Karpas-422 (cell line): ENCODE data around the gene SFRP5. TPM values are rescaled to one million over a fixed set of nuclear protein-coding genes. Genes with fewer than 3 reads are reported as not detected.

Experiments used
- DNase-seq: peaks from one replicate; pipeline ENCODE4 v3.0.0-alpha.2; 2015
- H2AFZ ChIP-seq: fragments of 200-600 bp; sonication (generic); 2 replicates; pipeline ENCODE4 v1.6.1; 2014; ENCODE audit warnings: antibody characterized with exemption, low read length, mixed read lengths
- H3K27ac ChIP-seq: fragments of 200-600 bp; sonication (generic); 2 replicates; pipeline ENCODE4 v1.5.1; 2014; ENCODE audit warnings: mild to moderate bottlenecking, low read length, moderate library complexity
- H3K27me3 ChIP-seq: fragments of 200-600 bp; sonication (generic); 2 replicates; pipeline ENCODE4 v1.6.1; 2014; ENCODE audit warnings: low read length, mixed read lengths
- H3K36me3 ChIP-seq: fragments of 200-600 bp; sonication (generic); 2 replicates; pipeline ENCODE4 v1.6.1; 2014; ENCODE audit warnings: low read length, mixed read lengths; ENCODE audit not compliant: insufficient read depth
- H3K4me1 ChIP-seq: fragments of 200-600 bp; sonication (generic); 2 replicates; pipeline ENCODE4 v1.6.1; 2014; ENCODE audit warnings: mild to moderate bottlenecking, low read length, mixed read lengths
- H3K4me2 ChIP-seq: fragments of 200-600 bp; sonication (generic); 2 replicates; pipeline ENCODE4 v1.6.1; 2014; ENCODE audit warnings: low read length, low read depth, mild to moderate bottlenecking; ENCODE audit not compliant: poor library complexity, severe bottlenecking
- H3K4me3 ChIP-seq: fragments of 200-600 bp; sonication (generic); 2 replicates; pipeline ENCODE4 v1.5.1; 2014; ENCODE audit warnings: mild to moderate bottlenecking, antibody characterized with exemption, low read length, mixed read lengths
- H3K79me2 ChIP-seq: fragments of 200-600 bp; sonication (generic); 2 replicates; pipeline ENCODE4 v1.6.1; 2014; ENCODE audit warnings: mild to moderate bottlenecking, low read length, mixed read lengths
- H3K9ac ChIP-seq: fragments of 200-600 bp; sonication (generic); 2 replicates; pipeline ENCODE4 v1.6.0; 2014; ENCODE audit warnings: low read length
- H3K9me2 ChIP-seq: fragments of 200-600 bp; sonication (generic), shearing (Covaris generic); replicated peaks from 2 replicates; pipeline ENCODE4 v1.6.0; 2014; ENCODE audit warnings: mild to moderate bottlenecking, low read length, moderate library complexity; ENCODE audit not compliant: insufficient read depth
- H3K9me3 ChIP-seq: fragments of 300-700, 200-600 bp; sonication (generic); 2 replicates; pipeline ENCODE4 v1.6.1; 2014; ENCODE audit warnings: low read length, mixed read lengths
- H4K20me1 ChIP-seq: fragments of 200-600 bp; sonication (generic); 2 replicates; pipeline ENCODE4 v1.6.1; 2014; ENCODE audit warnings: mild to moderate bottlenecking, antibody characterized with exemption, low read length, low read depth; ENCODE audit not compliant: insufficient read depth
- total RNA-seq: library from RNA; depleted of rRNA; stranded (reverse); fragments of >200 nt; shearing (Covaris generic); gene quantifications from 2 replicates; pipeline ENCODE4 v1.2.3, GENCODE V29; 2014; ENCODE audit warnings: low replicate concordance

Gene SFRP5
- total RNA-seq, 1 experiment from 2014 or later: not detected

GRCh38 chr10:97757471-97757870 is 14.3 kb downstream of the SFRP5 start:
- Histone ChIP-seq H3K9me2 (no peaks in the 10 kb centered on the region), H3K27me3 (no peaks in the 10 kb centered on the region), H3K9me3 (no peaks in the 10 kb centered on the region), H3K9ac (no peak overlapping the region), H3K79me2 (no peaks in the 10 kb centered on the region), H3K4me3 (no peak overlapping the region), H3K27ac (no peak overlapping the region), H3K36me3 (no peaks in the 10 kb centered on the region), H3K4me2 (no peak overlapping the region), H2AFZ (no peak overlapping the region), H3K4me1 (no peaks in the 10 kb centered on the region), H4K20me1 (no peaks in the 10 kb centered on the region)
- no peak for DNase-seq

GRCh38 chr10:97755718-97756117 is 16.1 kb downstream of the SFRP5 start:
- Histone ChIP-seq H3K9ac (no peak overlapping the region), H3K4me2 (no peak overlapping the region), H3K79me2 (no peaks in the 10 kb centered on the region), H3K9me2 (no peaks in the 10 kb centered on the region), H3K9me3 (no peaks in the 10 kb centered on the region), H3K4me1 (no peaks in the 10 kb centered on the region), H3K27ac (no peak overlapping the region), H2AFZ (no peak overlapping the region), H4K20me1 (no peaks in the 10 kb centered on the region), H3K27me3 (no peaks in the 10 kb centered on the region), H3K36me3 (no peaks in the 10 kb centered on the region), H3K4me3 (no peak overlapping the region)
- no peak for DNase-seq

DNA sequence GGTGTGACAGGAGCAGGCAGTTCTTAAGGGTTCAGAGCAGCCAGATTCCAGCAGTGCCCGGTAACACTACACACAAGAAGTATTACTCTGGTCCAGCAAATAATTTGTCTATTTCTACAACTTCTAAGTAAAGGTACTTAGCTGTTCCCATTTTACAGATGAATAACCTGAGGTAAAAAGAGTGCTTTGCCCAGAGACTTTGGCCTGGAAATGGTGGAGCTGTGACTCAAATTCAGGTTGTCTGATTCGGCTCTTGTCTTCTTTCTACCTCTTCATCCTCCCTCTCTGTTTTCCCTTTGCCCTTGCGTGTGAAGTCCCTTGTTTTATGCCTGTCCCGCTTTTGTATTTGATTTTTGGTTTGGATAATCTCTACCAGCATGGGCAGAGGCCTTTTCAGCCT is 17.1 kb downstream of the SFRP5 start:
- H3K79me2 ChIP-seq: no peaks in the 10 kb centered on the region
- no peaks in the 10 kb centered on the region for H3K36me3 ChIP-seq
- H3K4me3 ChIP-seq: no peak overlapping the region
- DNase-seq: no peak
- no peaks in the 10 kb centered on the region for H3K9me3 ChIP-seq
- no peak overlapping the region for H3K9ac ChIP-seq
- no peaks in the 10 kb centered on the region for H3K4me1 ChIP-seq
- no peak overlapping the region for H3K27ac ChIP-seq
- no peaks in the 10 kb centered on the region for H3K27me3 ChIP-seq
- no peak overlapping the region for H3K4me2 ChIP-seq
- no peaks in the 10 kb centered on the region for H3K9me2 ChIP-seq
- no peaks in the 10 kb centered on the region for H4K20me1 ChIP-seq
- H2AFZ ChIP-seq: no peak overlapping the region

DNA sequence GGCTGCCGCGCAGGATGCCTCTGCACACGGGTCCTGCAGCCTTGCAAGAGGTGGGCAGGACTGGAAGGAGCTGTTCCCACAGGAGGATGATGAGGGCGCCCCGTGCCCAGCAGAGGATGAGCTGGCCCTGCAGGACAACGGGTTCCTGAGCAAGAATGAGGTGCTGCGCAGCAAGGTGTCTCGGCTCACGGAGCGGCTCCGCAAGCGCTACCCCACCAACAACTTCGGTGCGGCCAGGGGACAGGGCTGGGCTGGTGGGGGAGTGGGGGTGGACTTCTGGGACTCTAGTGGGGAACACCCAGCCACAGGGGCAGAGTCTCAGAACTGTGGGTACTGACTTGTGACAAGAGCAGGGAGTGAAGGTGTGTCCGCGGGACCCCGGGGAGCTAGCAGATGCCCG is 18.8 kb downstream of the SFRP5 start:
- Histone ChIP-seq H3K79me2 (no peaks in the 10 kb centered on the region), H3K4me2 (no peak overlapping the region), H3K9me2 (no peaks in the 10 kb centered on the region), H3K4me3 (no peak overlapping the region), H3K9me3 (no peaks in the 10 kb centered on the region), H3K27ac (no peak overlapping the region), H3K9ac (no peak overlapping the region), H3K4me1 (no peaks in the 10 kb centered on the region), H3K27me3 (no peaks in the 10 kb centered on the region), H2AFZ (no peak overlapping the region), H3K36me3 (no peaks in the 10 kb centered on the region), H4K20me1 (no peaks in the 10 kb centered on the region)
- no peak for DNase-seq

DNA sequence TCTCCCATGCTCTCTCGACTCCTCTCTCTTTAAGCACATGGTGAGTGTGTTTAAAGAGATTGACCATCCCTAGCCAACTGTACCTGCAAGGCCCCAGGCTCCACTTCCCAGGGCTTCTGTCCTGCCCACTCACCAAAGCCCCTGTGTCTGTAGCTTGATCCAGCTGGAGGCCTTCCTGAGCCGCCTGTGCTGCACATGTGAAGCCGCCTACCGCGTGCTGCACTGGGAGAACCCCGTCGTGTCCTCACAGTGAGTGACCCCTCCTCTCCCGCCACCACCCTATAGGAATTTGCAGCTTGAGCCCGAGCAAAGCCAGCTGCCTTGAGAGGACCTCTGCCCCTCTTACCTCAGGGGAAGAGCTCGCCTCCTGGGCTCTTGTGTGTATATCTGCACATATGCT is 23.7 kb downstream of the SFRP5 start:
- H3K36me3 ChIP-seq: 0 out of 2 replicates have a peak, but pooled peaks cover 2% of the 10 kb centered on the region
- no peaks in the 10 kb centered on the region for H4K20me1 ChIP-seq
- H3K4me3 ChIP-seq: no peak overlapping the region
- peaks cover 6% of the 10 kb centered on the region for H3K79me2 ChIP-seq
- H3K4me2 ChIP-seq: no peak overlapping the region
- no peaks in the 10 kb centered on the region for H3K4me1 ChIP-seq
- no peak overlapping the region for H3K9ac ChIP-seq
- H3K9me3 ChIP-seq: no peaks in the 10 kb centered on the region
- no peaks in the 10 kb centered on the region for H3K27me3 ChIP-seq
- DNase-seq: no peak
- no peaks in the 10 kb centered on the region for H3K9me2 ChIP-seq
- no peak overlapping the region for H3K27ac ChIP-seq
- H2AFZ ChIP-seq: no peak overlapping the region

- Histone ChIP-seq H3K9me3 (no peaks in the 10 kb centered on the region), H3K4me3 (no peak overlapping the region), H3K4me1 (no peaks in the 10 kb centered on the region), H3K4me2 (no peak overlapping the region), H3K9ac (no peak overlapping the region), H3K9me2 (no peaks in the 10 kb centered on the region), H3K27me3 (no peaks in the 10 kb centered on the region), H4K20me1 (no peaks in the 10 kb centered on the region), H3K36me3 (0 out of 2 replicates have a peak, but pooled peaks cover 2% of the 10 kb centered on the region), H2AFZ (no peak overlapping the region), H3K79me2 (peaks cover 10% of the 10 kb centered on the region), H3K27ac (no peak overlapping the region)
- no peak for DNase-seq
Measured at GRCh38 chr10:97747573-97747972, 24.2 kb downstream of the SFRP5 start.

GRCh38 chr10:97744405-97745035 is 27.3 kb downstream of the SFRP5 start:
- Histone ChIP-seq H3K79me2 (peaks cover 31% of the 10 kb centered on the region), H3K4me1 (peaks cover 16% of the 10 kb centered on the region), H3K36me3 (peaks cover 4% of the 10 kb centered on the region; the same call in 1 of the 2 replicates), H4K20me1 (no peaks in the 10 kb centered on the region), H3K4me2 (no peak overlapping the region), H3K27ac (no peak overlapping the region), H3K9me3 (no peaks in the 10 kb centered on the region), H2AFZ (no peak overlapping the region), H3K9me2 (no peaks in the 10 kb centered on the region), H3K9ac (no peak overlapping the region), H3K4me3 (no peak overlapping the region), H3K27me3 (no peaks in the 10 kb centered on the region)
- no peak for DNase-seq

DNA sequence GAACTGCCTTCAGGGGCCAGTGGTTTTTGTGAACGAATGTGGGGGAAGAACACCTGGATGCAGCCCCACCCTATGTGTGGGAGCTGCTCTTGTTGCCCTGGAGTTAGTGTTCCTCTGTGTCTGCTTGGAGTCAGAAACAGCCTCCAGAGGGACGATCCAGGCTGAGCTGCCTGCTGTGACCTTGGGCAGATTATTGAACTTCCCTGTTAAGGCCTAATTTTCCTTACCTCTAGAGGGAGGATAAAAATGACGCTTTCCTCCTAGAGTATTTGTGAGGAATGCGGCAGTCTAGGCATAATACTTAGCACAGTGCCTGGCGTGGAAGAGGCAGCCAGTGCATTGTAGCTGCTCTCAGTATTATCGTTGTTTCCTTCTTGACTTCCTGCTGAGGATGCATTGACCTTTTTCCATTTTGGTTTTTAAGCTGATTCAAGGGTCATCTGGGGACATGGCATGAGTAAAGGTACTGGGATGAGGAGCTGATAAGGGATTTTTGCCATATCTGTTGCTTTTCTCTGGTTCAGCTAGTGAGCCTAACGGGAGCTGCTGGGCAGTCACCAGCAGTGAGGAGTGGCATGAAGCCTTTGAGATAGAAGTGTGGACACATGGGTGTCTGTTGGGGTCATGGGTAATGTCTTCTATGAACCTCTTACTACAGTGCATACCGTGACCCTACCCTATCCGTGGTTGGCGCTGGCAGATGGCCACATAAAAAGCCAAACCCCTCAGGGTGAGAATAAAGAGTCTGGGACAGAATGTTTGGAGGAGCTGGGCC is 28.4 kb downstream of the SFRP5 start:
- Histone ChIP-seq H3K9me2 (no peaks in the 10 kb centered on the region), H3K4me1 (peaks cover 23% of the 10 kb centered on the region), H3K27me3 (no peaks in the 10 kb centered on the region), H2AFZ (no peak overlapping the region), H3K36me3 (peaks cover 5% of the 10 kb centered on the region; the same call in 1 of the 2 replicates), H3K4me3 (no peak overlapping the region), H3K9me3 (no peaks in the 10 kb centered on the region), H4K20me1 (no peaks in the 10 kb centered on the region), H3K9ac (no peak overlapping the region), H3K4me2 (no peak overlapping the region), H3K79me2 (peaks cover 37% of the 10 kb centered on the region), H3K27ac (no peak overlapping the region)
- no peak for DNase-seq
